HCT116 (cell line): ENCODE data around the gene OSBPL10.

Experiments used
- CEBPB ChIP-seq: IDR thresholded peaks from 2 replicates; pipeline ENCODE4 v1.6.1; 2012; ENCODE audit warnings: low read depth
- CTCF ChIP-seq, 3 experiments: fragments of 200-600 bp in 1 of 3; sonication (generic) in 1 of 3; IDR thresholded peaks in 2 of 3; conservative IDR thresholded peaks in 1 of 3; 2 replicates each; pipeline ENCODE4 v1.5.1; 2012 to 2017; ENCODE audit warnings: low read depth in 2 of 3, low read length in 2 of 3, antibody characterized with exemption in 1 of 3, borderline replicate concordance in 1 of 3, control low read depth in 1 of 3, mild to moderate bottlenecking in 1 of 3, mixed read lengths in 1 of 3, mixed run types in 1 of 3, moderate library complexity in 1 of 3; ENCODE audit not compliant: insufficient read depth in 1 of 3
- EZH2 ChIP-seq: fragments of 200-600 bp; sonication (generic); IDR thresholded peaks from 2 replicates; pipeline ENCODE4 v1.6.1; 2017; ENCODE audit warnings: antibody characterized with exemption, mixed run types
- EZH2phosphoT487 ChIP-seq: fragments of 200-600 bp; IDR thresholded peaks from 2 replicates; pipeline ENCODE4 v1.6.1; 2018; ENCODE audit warnings: antibody characterized with exemption, borderline replicate concordance
- MAX ChIP-seq: IDR thresholded peaks from 2 replicates; pipeline ENCODE4 v1.6.1; 2012
- POLR2A ChIP-seq: IDR thresholded peaks from 2 replicates; pipeline ENCODE4 v1.7.0; 2011; ENCODE audit warnings: borderline replicate concordance; ENCODE audit not compliant: insufficient read depth, insufficient read length; ENCODE audit errors: extremely low read depth
- POLR2AphosphoS5 ChIP-seq: IDR thresholded peaks from 2 replicates; pipeline ENCODE4 v1.6.1; 2011; ENCODE audit warnings: mild to moderate bottlenecking, low read depth, low read length, moderate library complexity
- RAD21 ChIP-seq: IDR thresholded peaks from 2 replicates; pipeline ENCODE4 v1.6.1; 2012; ENCODE audit warnings: low read depth, mild to moderate bottlenecking
- SRF ChIP-seq: IDR thresholded peaks from 2 replicates; pipeline ENCODE4 v1.6.1; 2012; ENCODE audit warnings: low read depth
- YY1 ChIP-seq: IDR thresholded peaks from 2 replicates; pipeline ENCODE4 v1.6.1; 2011; ENCODE audit warnings: low read length, low read depth, moderate library complexity, mild to moderate bottlenecking; ENCODE audit not compliant: insufficient replicate concordance; ENCODE audit errors: extremely low read depth
- ZNF274 ChIP-seq: fragments of 200-500 bp; sonication (Bioruptor generic); IDR thresholded peaks from 2 replicates; pipeline ENCODE4 v1.6.1; 2014; ENCODE audit warnings: mild to moderate bottlenecking, low read depth, low read length, inconsistent platforms

GRCh38 chr3:31659246-31659645, 321.8 kb downstream of the OSBPL10 start:
- no peak for TF ChIP-seq ZNF274
- no peak for TF ChIP-seq EZH2
- TF ChIP-seq POLR2AphosphoS5, result no peak
- no peak for TF ChIP-seq CTCF (IDR thresholded peaks at IDR 0.05 in 2 of 3, conservative IDR thresholded peaks at IDR 0.05 in 1 of 3; ENCODE audit: borderline replicate concordance in 1 of 3, insufficient read depth in 1 of 3, low read depth in 2 of 3, low read length in 2 of 3)
- TF ChIP-seq MAX, result no peak
- TF ChIP-seq EZH2phosphoT487, result no peak
- TF ChIP-seq CEBPB, result no peak
- TF ChIP-seq RAD21, result no peak
- no peak for TF ChIP-seq YY1
- TF ChIP-seq SRF, result no peak
- TF ChIP-seq POLR2A, result no peak
